Retinal pigment epithelial cell (primary cell): Measurements from ENCODE around the gene MOSPD3.

Experiments used
- DNase-seq: peaks from one replicate; pipeline ENCODE4 v3.0.0-alpha.2; 2010; ENCODE audit warnings: low read depth
- H3K4me3 ChIP-seq: 2 replicates; pipeline ENCODE4 v1.5.1; 2011; ENCODE audit warnings: mild to moderate bottlenecking, low read length, control low read depth, moderate library complexity
- TF ChIP-seq, protein P1 (sequence below): conservative IDR thresholded peaks from 2 replicates; pipeline ENCODE4 v1.5.1; 2011; ENCODE audit warnings: low read depth, low read length, control low read depth, inconsistent platforms

The MOSPD3 gene

DNA sequence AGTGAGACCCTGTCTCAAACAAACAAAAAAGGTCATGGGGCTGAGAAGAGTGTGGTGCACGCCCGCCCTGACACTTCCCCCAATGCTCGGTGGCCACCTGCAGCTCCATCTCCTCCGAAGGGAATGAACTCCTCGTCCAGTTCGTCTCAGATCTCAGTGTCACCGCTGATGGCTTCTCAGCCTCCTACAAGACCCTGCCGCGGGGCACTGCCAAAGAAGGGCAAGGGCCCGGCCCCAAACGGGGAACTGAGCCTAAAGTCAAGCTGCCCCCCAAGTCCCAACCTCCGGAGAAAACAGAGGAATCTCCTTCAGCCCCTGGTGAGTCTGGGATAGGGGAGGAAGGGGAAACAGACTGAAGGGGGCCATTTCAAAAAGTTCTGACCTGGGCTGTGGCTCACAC is 6.0 kb upstream of the MOSPD3 start:
- H3K4me3 ChIP-seq: no peak overlapping the region
- TF ChIP-seq, protein P1, sequence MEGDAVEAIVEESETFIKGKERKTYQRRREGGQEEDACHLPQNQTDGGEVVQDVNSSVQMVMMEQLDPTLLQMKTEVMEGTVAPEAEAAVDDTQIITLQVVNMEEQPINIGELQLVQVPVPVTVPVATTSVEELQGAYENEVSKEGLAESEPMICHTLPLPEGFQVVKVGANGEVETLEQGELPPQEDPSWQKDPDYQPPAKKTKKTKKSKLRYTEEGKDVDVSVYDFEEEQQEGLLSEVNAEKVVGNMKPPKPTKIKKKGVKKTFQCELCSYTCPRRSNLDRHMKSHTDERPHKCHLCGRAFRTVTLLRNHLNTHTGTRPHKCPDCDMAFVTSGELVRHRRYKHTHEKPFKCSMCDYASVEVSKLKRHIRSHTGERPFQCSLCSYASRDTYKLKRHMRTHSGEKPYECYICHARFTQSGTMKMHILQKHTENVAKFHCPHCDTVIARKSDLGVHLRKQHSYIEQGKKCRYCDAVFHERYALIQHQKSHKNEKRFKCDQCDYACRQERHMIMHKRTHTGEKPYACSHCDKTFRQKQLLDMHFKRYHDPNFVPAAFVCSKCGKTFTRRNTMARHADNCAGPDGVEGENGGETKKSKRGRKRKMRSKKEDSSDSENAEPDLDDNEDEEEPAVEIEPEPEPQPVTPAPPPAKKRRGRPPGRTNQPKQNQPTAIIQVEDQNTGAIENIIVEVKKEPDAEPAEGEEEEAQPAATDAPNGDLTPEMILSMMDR: no peak
- no peak for DNase-seq

DNA sequence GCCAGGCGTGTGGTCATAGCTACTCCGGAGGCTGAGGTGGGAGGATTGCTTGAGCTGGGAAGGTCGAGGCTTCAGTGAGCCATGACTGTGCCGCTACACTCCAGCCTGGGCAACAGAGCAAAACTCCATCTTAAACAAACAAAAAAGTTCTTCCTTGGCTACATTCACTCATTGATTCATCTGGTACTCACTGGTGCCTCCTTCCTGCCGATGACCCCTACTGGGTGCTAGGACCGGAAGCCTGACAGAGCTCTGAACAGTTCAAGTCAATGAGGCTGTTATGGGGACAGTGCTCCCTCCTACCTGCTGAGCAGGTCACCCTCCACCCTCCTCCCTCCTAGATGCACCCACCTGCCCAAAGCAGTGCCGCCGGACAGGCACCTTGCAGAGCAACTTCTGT is 5.2 kb upstream of the MOSPD3 start:
- no peak overlapping the region for H3K4me3 ChIP-seq
- no peak for DNase-seq
- TF ChIP-seq, protein P1: no peak

DNA sequence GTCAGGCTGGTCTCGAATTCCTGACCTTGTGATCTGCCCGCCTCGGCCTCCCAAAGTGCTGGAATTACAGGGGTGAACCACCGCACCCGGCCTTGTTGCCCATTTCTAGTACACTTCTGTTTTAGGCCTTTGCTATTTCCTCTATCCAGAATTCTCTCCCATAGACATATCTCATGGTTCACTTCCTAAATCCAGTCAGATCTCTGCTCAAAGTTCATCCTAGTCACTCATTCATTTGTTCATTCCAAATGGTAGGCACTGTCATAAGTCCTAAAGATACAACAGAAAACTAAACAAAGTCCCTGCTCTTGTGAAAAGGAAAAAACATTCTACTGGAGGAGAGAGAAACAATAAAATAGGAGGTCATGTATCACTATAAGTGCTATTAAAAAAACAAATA is 2.4 kb upstream of the MOSPD3 start:
- no peak for DNase-seq
- TF ChIP-seq, protein P1: no peak
- H3K4me3 ChIP-seq: no peak overlapping the region

DNA sequence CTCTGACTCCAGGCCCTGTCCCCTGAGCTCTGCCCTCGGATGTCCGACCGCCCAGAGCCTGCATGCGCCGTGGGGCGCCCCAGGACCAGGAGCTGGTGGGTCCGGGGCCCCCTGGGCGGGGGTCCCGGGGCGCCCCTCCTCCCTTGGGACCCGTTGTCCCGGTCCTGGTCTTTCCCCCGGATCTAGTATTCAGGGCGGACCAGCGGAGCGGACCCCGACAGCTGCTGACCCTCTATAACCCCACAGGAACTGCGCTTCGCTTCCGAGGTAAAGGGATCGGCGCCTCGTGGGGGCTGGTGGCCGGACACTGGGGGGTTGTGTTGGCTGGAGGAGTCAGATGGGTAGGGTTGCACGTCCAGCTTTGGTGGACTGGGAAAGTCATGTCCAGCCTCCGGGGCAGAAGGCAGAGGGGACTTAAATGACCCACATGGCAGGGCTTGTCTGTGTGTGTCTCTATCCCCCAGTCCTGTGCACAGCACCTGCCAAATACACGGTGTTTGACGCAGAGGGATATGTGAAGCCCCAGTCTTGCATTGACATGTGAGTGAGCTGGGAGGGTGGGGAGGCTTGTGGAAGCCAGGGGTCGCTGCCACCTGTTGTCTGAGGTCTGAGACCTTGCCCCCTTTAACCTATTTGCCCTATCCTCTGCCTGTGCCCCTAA is 520 bp downstream of the MOSPD3 start:
- DNase-seq: no peak
- TF ChIP-seq, protein P1: peak; percentile 44
- H3K4me3 ChIP-seq: peak overlapping the region; percentile 81

DNA sequence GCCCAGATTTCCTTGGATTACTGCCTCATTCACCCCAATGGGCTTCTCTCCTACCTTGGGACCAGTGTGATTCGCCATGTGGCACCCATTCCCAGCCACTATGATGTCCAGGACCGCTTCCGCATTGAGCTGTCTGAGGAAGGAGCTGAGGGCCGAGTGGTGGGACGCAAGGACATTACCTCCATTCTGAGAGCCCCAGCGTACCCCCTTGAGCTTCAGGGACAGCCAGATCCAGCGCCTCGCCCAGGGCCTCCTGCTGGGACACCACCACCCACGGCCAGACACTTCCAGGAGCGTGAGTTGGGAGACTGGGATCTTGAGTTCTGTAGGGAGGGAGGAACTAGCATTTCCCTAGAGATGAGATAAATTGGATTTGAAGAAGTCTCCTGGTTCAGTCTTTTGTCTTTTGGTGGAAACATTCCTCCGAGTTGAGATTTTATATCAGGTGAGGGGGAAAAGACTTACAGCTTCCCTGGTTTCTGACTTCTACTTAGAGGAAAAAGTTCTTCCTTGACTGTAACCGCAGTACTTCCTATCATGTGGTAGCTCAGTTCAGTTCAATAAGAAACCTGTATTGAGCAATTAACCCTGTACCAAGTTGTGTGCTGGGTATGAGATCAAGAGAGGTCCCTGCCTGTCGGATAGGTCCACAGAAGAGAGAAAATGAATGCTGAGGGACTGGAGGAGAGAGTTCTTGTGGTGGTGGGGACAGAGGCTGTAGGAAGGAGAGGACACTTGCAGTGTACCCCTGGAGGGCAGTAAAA is 1.3 kb downstream of the MOSPD3 start:
- TF ChIP-seq, protein P1: no peak
- no peak for DNase-seq
- peak overlapping the region; percentile 81 for H3K4me3 ChIP-seq

DNA sequence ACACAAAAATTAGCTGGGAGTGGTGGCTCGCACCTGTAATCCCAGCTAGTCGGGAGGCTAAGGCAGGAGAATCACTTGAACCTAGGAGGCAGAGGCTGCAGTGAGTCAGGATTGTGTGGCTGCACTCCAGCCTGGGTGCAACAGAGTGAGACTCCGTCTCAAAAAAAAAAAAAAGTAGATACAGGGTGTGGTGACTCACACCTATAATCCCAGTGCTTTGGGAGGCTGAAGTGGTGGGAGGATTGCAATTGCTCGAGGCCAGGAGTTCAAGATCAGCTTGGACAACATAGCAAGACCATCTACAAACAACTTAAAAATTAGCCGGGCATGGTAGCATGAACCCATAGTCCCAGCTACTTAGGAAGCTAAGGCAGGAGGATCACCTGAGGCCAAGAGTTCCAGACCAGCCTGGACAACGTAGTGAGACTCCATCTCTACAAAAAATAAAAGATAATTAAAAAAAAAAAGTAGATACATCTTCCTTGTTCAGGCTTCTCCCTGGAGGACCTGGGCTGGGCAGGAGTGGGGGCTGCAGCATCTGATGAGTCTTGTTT is 2.0 kb downstream of the MOSPD3 start:
- no peak overlapping the region for H3K4me3 ChIP-seq
- TF ChIP-seq, protein P1: no peak
- no peak for DNase-seq
